GM18508 (cell line): ENCODE measurements around the gene LARP4.
"Not testable (repeated sequence)": the region's sequence is repeated elsewhere in the genome, so short reads cannot be mapped to it uniquely, and the experiment has no call there.

Experiments used
- ATAC-seq: cut with Tn5 transposase; IDR thresholded peaks from one replicate; pipeline ENCODE4 v1.9.1; 2021; ENCODE audit warnings: moderate number of reproducible peaks; ENCODE audit not compliant: insufficient read depth, unreplicated experiment

Gene LARP4

GRCh38 chr12:50400638-50401499 lies at the start of gene LARP4:
Gene LARP4 (plus strand): TSS chr12:50400885. CDS start chr12:50401011, 126 bp downstream.
- no peak for ATAC-seq

GRCh38 chr12:50351120-50352043 lies 49.3 kb upstream of the LARP4 start:
- no peak for ATAC-seq

GRCh38 chr12:50353404-50353803 lies 47.3 kb upstream of the LARP4 start:
- ATAC-seq, result no peak

DNA sequence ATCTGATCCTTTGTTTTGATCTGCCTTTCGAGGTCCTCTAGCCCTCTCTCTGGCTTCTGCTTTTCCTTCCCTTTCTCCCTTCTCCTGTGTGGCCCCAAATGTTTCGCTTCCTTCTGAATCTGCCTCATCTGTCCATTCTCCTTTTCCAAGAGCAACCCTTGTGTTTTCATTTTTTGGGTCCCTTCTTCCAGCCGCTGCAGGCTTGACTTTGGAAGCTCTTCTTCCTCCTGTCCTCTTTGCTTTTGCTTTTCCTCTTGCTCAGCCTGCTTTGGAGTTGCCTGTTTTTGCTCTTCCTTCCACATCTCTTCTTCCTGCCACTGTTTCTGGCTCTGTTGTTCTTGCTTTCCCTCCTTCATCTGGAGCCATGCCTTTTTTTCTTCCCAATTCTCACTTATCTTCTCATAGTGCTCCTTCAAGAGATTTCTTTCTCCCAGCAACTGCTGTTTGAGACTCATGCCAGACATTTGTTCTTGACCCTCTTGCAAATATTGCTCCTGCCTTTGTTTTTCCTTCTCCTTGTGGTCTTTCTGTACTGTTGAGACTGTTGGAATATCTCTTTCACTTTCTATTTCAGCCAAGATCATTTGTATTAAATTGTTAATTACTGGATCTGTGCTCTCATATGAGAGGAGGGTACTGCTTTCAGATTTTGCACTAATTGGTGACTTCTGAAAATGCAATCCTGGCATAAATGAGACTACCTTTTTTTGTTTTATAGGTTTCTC lies 46.7 kb upstream of the LARP4 start:
- no peak for ATAC-seq

DNA sequence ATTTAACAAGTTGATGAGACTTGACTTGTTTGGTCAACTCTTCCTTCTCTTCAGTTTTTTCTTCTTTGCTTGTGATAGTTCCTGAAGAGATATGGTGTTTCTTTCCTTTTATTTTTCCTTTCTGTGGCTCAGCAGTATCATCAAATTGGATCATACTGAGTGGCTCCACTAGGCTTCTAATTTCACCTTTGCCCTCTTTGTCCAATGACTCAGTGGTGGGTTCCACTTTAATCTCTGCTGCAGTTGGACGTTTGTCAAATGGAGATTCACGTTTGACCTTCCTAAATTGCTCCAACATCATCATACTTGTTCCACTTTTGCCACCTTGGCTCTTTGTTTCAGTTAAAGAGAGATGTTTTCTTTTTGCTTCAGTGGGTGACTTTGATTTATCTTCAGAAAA lies 45.8 kb upstream of the LARP4 start:
- no peak for ATAC-seq

DNA sequence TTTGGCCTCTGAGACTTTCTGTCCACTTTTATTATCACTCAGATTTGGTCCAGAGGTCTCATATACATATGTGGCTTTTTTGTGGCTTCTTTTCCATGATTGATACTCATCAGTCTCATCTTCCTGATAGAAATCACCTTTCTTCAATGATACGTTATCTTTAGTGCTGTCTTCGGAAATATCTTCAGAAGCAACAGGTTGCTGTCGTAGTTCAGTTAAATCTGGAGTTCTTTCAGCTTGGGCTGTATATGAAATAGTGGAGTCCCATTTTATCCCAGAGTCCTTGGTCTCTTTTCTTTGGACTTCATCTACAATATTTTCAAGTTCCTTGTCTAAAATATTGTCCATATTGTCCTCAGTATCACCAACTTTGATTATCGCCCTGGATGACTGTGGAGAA lies 45.3 kb upstream of the LARP4 start:
- no peak for ATAC-seq

DNA sequence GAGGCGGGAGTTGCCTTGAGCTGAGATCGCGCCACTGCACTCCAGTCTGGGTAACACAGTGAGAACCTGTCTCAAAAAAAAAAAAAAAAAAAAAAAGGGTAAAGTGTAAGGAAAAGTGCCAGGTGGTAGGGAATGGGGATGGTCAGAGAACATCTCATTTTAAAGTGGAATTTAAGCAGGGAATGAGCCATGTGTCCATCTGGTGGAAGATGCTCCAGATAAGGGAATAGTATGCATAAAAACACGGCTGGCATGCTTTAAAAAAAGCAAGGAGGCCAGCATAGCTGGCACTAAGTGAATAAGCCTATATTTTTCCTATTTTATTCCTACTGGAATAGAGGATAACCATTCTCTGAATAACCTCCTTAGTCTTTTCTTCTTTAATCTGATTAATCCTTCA lies 38.0 kb upstream of the LARP4 start:
- ATAC-seq, result no peak

DNA sequence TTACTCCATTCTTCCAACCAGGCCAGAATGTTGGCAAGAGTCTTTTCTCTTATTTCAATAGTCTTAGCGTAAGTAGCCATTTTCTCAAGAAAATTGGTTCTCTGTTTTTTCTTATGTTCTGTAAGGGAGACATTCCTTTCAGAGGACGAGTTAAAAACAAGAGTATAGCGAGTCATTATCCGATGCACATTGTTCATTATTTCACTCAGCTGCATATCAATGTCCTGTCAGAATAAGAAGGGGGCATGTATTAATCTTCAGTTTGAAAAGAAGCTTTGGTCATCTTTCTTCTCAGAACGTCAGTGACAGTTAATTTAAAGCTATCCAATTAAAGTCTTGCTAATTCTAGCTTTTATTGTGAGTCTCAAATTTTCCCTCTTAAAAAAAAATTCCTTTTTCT lies 37.5 kb upstream of the LARP4 start:
- no peak for ATAC-seq

GRCh38 chr12:50365709-50366406 lies 34.8 kb upstream of the LARP4 start:
- no peak for ATAC-seq

GRCh38 chr12:50370672-50371071 lies 30.0 kb upstream of the LARP4 start:
- ATAC-seq, result not testable (repeated sequence)

DNA sequence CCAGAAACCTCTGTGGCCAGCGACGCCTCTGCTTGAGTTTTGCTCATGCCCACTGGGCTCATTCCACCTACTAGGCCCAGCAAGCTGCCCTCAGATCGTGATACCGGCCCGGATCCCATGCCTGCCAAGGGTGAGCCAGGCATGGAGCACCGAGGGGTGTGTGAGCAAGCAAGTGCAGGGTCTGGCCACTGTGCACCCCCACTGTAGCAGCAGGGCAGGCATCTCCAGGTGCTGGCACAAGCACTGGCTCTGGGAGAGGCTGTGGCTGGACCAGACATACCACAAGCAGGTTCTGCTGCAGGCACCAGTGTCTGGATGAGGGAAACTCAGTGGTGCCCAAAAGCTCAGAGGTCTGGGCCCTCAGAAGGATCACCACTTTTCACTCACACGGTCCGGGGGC lies 24.9 kb upstream of the LARP4 start:
- no peak for ATAC-seq

- no peak for ATAC-seq
Measured at GRCh38 chr12:50380761-50381325, 19.8 kb upstream of the LARP4 start.

- no peak for ATAC-seq
Measured at GRCh38 chr12:50387487-50387886, 13.2 kb upstream of the LARP4 start.

- ATAC-seq, result no peak
Measured at GRCh38 chr12:50387972-50388478, 12.7 kb upstream of the LARP4 start.

DNA sequence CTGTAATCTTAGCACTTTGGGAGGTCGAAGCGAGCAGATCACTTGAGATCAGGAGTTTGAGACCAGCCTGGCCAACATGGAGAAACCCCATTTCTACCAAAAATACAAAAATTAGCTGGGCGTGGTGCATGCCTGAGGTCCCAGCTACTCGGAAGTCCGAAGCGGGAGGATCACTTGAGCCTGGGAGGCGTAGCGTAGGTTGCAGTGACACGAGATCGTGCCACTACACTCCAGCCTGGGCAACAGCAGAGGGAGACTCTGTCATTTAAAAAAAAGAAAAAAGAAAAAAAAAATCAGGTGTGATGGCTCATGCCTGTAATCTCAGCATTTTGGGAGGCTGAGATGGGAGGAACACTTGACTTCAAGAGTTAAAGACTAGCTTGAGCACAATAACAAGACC lies 11.9 kb upstream of the LARP4 start:
- not testable (repeated sequence) for ATAC-seq

DNA sequence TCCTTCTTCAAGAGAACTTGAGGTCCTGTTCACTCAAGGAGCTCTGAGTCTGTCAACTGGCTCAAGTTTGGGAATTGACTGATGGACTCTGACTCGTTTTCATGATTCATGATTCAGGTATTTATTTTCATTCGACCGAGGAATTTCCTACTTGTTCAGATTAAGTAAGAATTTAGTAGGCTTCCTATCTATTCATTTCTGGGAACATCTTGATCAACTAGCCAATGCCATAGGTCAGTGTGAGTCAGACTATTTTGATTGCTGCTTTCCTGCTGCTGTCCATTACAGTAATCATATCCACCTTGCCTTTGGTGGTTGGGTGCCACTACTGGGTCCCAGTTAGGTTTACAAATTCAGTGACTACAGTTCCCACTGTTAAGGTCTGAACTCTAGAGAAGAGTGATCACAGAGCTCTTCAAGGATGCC lies 10.4 kb upstream of the LARP4 start:
- ATAC-seq, result no peak

DNA sequence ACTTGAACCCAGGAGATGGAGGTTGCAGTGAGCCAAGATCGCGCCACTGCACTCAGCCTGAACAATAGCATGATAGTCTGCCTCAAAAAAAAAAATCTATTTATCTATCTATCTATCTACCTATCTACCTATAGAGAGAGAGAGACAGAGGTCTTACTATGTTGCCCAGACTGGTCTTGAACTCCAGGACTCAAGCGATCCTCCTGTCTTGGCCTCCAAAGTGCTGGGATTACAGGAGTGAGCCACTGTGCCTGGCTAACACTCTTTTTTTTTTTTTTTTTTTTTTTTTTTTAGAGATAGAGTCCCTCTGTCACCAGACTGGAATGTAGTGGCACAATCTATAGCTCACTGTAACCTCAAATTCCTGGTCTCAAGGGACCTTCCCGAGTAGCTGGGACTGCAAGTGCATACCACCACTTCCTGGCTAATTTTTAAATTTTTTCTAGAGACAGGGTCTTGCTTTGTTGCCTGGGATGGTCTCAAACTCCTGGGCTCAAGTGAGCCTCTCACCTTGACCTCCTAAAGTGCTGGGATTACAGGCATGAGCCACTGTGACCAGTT lies 6.1 kb upstream of the LARP4 start:
- no peak for ATAC-seq

GRCh38 chr12:50397117-50397650 lies 3.5 kb upstream of the LARP4 start:
- no peak for ATAC-seq

- ATAC-seq, result no peak
Measured at GRCh38 chr12:50398931-50399330, 1.8 kb upstream of the LARP4 start.
